H1 (cell line): ENCODE measurements around the gene FADS2. TPM values are rescaled to one million over a fixed set of nuclear protein-coding genes. Genes with fewer than 3 reads are reported as not detected.

Source experiments
- CTCF ChIA-PET: fragments of 300-600 bp; sonication (Branson Sonifier 250); formaldehyde crosslinking; loops from one replicate; lab custom pipeline; 2021; ENCODE audit not compliant: partially characterized antibody; lab: Charles Lee
- POLR2A ChIA-PET: fragments of 300-600 bp; sonication (Branson Sonifier 250); formaldehyde crosslinking; loops from one replicate; lab custom pipeline; 2021; ENCODE audit warnings: inconsistent platforms; ENCODE audit not compliant: partially characterized antibody; lab: Charles Lee
- DNase-seq, 2 experiments: peaks; one replicate each; pipeline versions ENCODE4 v3.0.0 to v3.0.0-alpha.2; 2010 to 2022; ENCODE audit warnings: low spot score in 2 of 2, low read depth in 1 of 2, mixed read lengths in 1 of 2
- FAIRE-seq: peaks from 2 replicates; lab custom pipeline; 2011; peaks lifted over from hg19 to GRCh38; lab: Jason Lieb, UNC
- H2AFZ ChIP-seq: 2 replicates; pipeline ENCODE4 v1.8.1; 2012; ENCODE audit warnings: low read length, inconsistent platforms
- H2AK5ac ChIP-seq: 2 replicates; pipeline ENCODE4 v1.6.1; 2013; ENCODE audit warnings: low read depth, low read length
- H2BK120ac ChIP-seq: replicated peaks from 2 replicates; pipeline ENCODE3; 2013; ENCODE audit warnings: low read depth, low read length, inconsistent platforms
- H2BK12ac ChIP-seq: 2 replicates; pipeline ENCODE4 v1.6.1; 2013; ENCODE audit warnings: low read depth, low read length
- H2BK15ac ChIP-seq: 2 replicates; pipeline ENCODE4 v1.6.1; 2013; ENCODE audit warnings: low read length
- H2BK20ac ChIP-seq: 2 replicates; pipeline ENCODE4 v1.6.1; 2013; ENCODE audit warnings: low read length
- H2BK5ac ChIP-seq: 2 replicates; pipeline ENCODE4 v1.6.1; 2013; ENCODE audit warnings: low read depth, low read length
- H3K14ac ChIP-seq: 2 replicates; pipeline ENCODE4 v1.6.1; 2013; ENCODE audit warnings: inconsistent platforms; ENCODE audit not compliant: insufficient read length
- H3K18ac ChIP-seq: 2 replicates; pipeline ENCODE4 v1.6.1; 2013; ENCODE audit warnings: low read length; ENCODE audit errors: extremely low read depth
- H3K23ac ChIP-seq: 2 replicates; pipeline ENCODE4 v1.6.1; 2013; ENCODE audit warnings: inconsistent platforms; ENCODE audit not compliant: insufficient read length
- H3K23me2 ChIP-seq: 2 replicates; pipeline ENCODE4 v1.6.1; 2013; ENCODE audit warnings: low read depth, low read length
- H3K27ac ChIP-seq: 2 replicates; pipeline ENCODE4 v1.6.1; 2011; ENCODE audit warnings: low read depth, low read length, inconsistent platforms
- H3K27me3 ChIP-seq, 4 experiments: replicated peaks in 1 of 4; 1 replicate in 1 of 4; 2 replicates in 3 of 4; pipeline versions ENCODE4 v1.6.1 to v1.8.1; 2011 to 2013; ENCODE audit warnings: low read length in 3 of 4, mild to moderate bottlenecking in 3 of 4, inconsistent platforms in 2 of 4, mixed read lengths in 2 of 4, moderate library complexity in 1 of 4; ENCODE audit not compliant: control insufficient read depth in 3 of 4, insufficient read depth in 3 of 4; ENCODE audit errors: extremely low read depth in 1 of 4
- H3K36me3 ChIP-seq, 4 experiments: 2 replicates each; pipeline versions ENCODE4 v1.6.1 to v1.8.1; 2011 to 2013; ENCODE audit warnings: mild to moderate bottlenecking in 4 of 4, low read length in 3 of 4, moderate library complexity in 2 of 4, control low read depth in 1 of 4, inconsistent platforms in 1 of 4; ENCODE audit not compliant: insufficient read depth in 4 of 4, control insufficient read depth in 2 of 4
- H3K4ac ChIP-seq: replicated peaks from 2 replicates; pipeline ENCODE3; 2013; ENCODE audit warnings: low read length, low read depth, mixed read lengths, inconsistent platforms; ENCODE audit not compliant: insufficient read length
- H3K4me1 ChIP-seq, 4 experiments: replicated peaks in 1 of 4; 1 replicate in 1 of 4; 2 replicates in 3 of 4; pipeline versions ENCODE4 v1.6.1 to v1.8.1; 2011 to 2013; ENCODE audit warnings: low read length in 3 of 4, inconsistent platforms in 2 of 4, mixed read lengths in 1 of 4; ENCODE audit not compliant: insufficient read depth in 4 of 4, control insufficient read depth in 3 of 4
- H3K4me2 ChIP-seq, 2 experiments: 2 replicates each; pipeline versions ENCODE4 v1.6.1 to v1.8.1; 2011 to 2013; ENCODE audit warnings: low read depth in 2 of 2, low read length in 2 of 2, control low read depth in 1 of 2, inconsistent platforms in 1 of 2, mild to moderate bottlenecking in 1 of 2; ENCODE audit not compliant: insufficient read depth in 1 of 2
- H3K4me3 ChIP-seq, 4 experiments: fragments of 200-600, 300-600 bp in 1 of 4; sonication (generic), shearing (Covaris generic), sonication (Bioruptor Twin) in 1 of 4; 2 replicates each; pipeline versions ENCODE4 v1.5.1 to v1.8.1; 2011 to 2016; ENCODE audit warnings: low read length in 4 of 4, low read depth in 3 of 4, control low read depth in 2 of 4, inconsistent platforms in 2 of 4, mild to moderate bottlenecking in 2 of 4, mixed read lengths in 1 of 4, moderate library complexity in 1 of 4; ENCODE audit not compliant: insufficient read depth in 2 of 4; ENCODE audit errors: extremely low read depth in 1 of 4
- H3K56ac ChIP-seq: replicated peaks from 2 replicates; pipeline ENCODE3; 2013; ENCODE audit warnings: low read depth, mild to moderate bottlenecking, mixed read lengths, low read length, inconsistent platforms; ENCODE audit not compliant: insufficient read length
- H3K79me1 ChIP-seq: 2 replicates; pipeline ENCODE4 v1.6.1; 2013; ENCODE audit warnings: low read depth, low read length, control low read depth
- H3K79me2 ChIP-seq, 2 experiments: 2 replicates each; pipeline versions ENCODE4 v1.6.1 to v1.8.1; 2012 to 2013; ENCODE audit warnings: low read length in 2 of 2, mild to moderate bottlenecking in 2 of 2, inconsistent platforms in 1 of 2; ENCODE audit not compliant: insufficient read depth in 2 of 2, control insufficient read depth in 1 of 2
- H3K9ac ChIP-seq, 4 experiments: replicated peaks in 1 of 4; 1 replicate in 1 of 4; 2 replicates in 3 of 4; pipeline versions ENCODE4 v1.6.1 to v1.8.1; 2011 to 2013; ENCODE audit warnings: low read depth in 3 of 4, low read length in 3 of 4, control low read depth in 2 of 4, mild to moderate bottlenecking in 2 of 4, moderate library complexity in 2 of 4, inconsistent platforms in 1 of 4; ENCODE audit errors: extremely low read depth in 1 of 4
- H3K9me3 ChIP-seq, 2 experiments: 2 replicates each; pipeline versions ENCODE4 v1.6.1 to v1.8.1; 2012 to 2013; ENCODE audit warnings: mild to moderate bottlenecking in 2 of 2, moderate library complexity in 2 of 2, control low read depth in 1 of 2, inconsistent platforms in 1 of 2, low read depth in 1 of 2, low read length in 1 of 2, mixed read lengths in 1 of 2; ENCODE audit not compliant: insufficient read depth in 2 of 2
- H4K20me1 ChIP-seq, 2 experiments: replicated peaks in 1 of 2; 2 replicates each; pipeline versions ENCODE3 to v1.8.1; 2011 to 2013; ENCODE audit warnings: inconsistent platforms in 2 of 2, low read length in 2 of 2, mild to moderate bottlenecking in 1 of 2; ENCODE audit not compliant: insufficient read depth in 2 of 2, control insufficient read depth in 1 of 2
- H4K5ac ChIP-seq: 2 replicates; pipeline ENCODE4 v1.6.1; 2013; ENCODE audit warnings: low read length, low read depth, mixed read lengths, inconsistent platforms; ENCODE audit not compliant: insufficient read length
- H4K8ac ChIP-seq: 2 replicates; pipeline ENCODE4 v1.8.0; 2013; ENCODE audit warnings: mild to moderate bottlenecking, moderate library complexity, low read length, inconsistent platforms; ENCODE audit not compliant: insufficient read depth; ENCODE audit errors: extremely low read depth
- H4K91ac ChIP-seq: replicated peaks from 2 replicates; pipeline ENCODE3; 2013; ENCODE audit warnings: low read length, mixed read lengths, inconsistent platforms; ENCODE audit not compliant: insufficient read length
- ASH2L ChIP-seq: fragments of 200-600, 300-600 bp; sonication (generic); IDR thresholded peaks from one replicate; pipeline ENCODE4 v1.7.1; 2017; ENCODE audit warnings: low read length
- EP300 ChIP-seq, 2 experiments: IDR thresholded peaks; 1 replicate in 1 of 2; 2 replicates in 1 of 2; pipeline ENCODE4 v1.6.1; 2011 to 2012; ENCODE audit warnings: low read depth in 2 of 2, low read length in 2 of 2, mild to moderate bottlenecking in 2 of 2, borderline replicate concordance in 1 of 2, inconsistent platforms in 1 of 2, moderate library complexity in 1 of 2
- HDAC2 ChIP-seq, 2 experiments: fragments of 300-600 bp in 1 of 2; sonication (generic) in 1 of 2; IDR thresholded peaks; 2 replicates each; pipeline ENCODE4 v1.6.1; 2011 to 2012; ENCODE audit warnings: low read depth in 2 of 2, low read length in 2 of 2, mild to moderate bottlenecking in 2 of 2, moderate library complexity in 2 of 2, borderline replicate concordance in 1 of 2, inconsistent platforms in 1 of 2
- MAFK ChIP-seq: IDR thresholded peaks from 2 replicates; pipeline ENCODE4 v1.6.1; 2012; ENCODE audit warnings: low read depth, mild to moderate bottlenecking, improper control_type of control experiment, low read length
- WGBS, 2 experiments: shearing (Covaris generic) in 1 of 2; methylation state at CpG; one replicate each; pipeline versions ENCODE4 v1.1.6 to v1.1.7; 2013 to 2015; ENCODE audit warnings: low lambda C conversion rate in 2 of 2, mixed read lengths in 2 of 2, inconsistent platforms in 1 of 2, low coverage in 1 of 2, missing lambda C conversion rate in 1 of 2; ENCODE audit not compliant: insufficient replicate concordance in 2 of 2, insufficient coverage in 1 of 2, insufficient read length in 1 of 2; ENCODE audit errors: extremely low coverage in 1 of 2, missing lambda C conversion rate in 1 of 2; 5-methylcytosine and 5-hydroxymethylcytosine counted together
- polyA plus RNA-seq, 7 experiments: library from polyadenylated mRNA; depleted of rRNA in 3 of 7; stranded (reverse) in 5 of 7; unstranded in 2 of 7; fragments of >200 nt in 5 of 7; fragments of 200-250 nt in 2 of 7; gene quantifications; 1 replicate in 5 of 7; 2 replicates in 1 of 7; 4 replicates in 1 of 7; pipeline versions ENCODE4 v1.2.1 to v1.2.3, GENCODE V29; 2011 to 2013; ENCODE audit warnings: missing spikeins in 2 of 7, mixed read lengths in 2 of 7
- total RNA-seq: library from RNA; stranded (reverse); fragmentation: NEBNext Ultra II Directional; extraction: Animal tissue kit (Norgen Biotek cat#: 25700); gene quantifications from 2 replicates; pipeline ENCODE4 v1.2.1, GENCODE V29; 2021

The FADS2 gene
- total and polyA plus RNA-seq, 2 of the 8 experiments (the other 6 are each of a cell fraction or from before 2014, with no cell fraction given): 499 to 701 TPM

- Histone ChIP-seq H2BK5ac (0 out of 2 replicates have a peak overlapping the region, but pooled peaks have one; percentile 52), H3K14ac (no peak overlapping the region)
Measured at GRCh38 chr11:61879152-61879551, 51.1 kb downstream of the FADS2 start.

More at GRCh38 chr11:61879152-61879551, 51.1 kb downstream of the FADS2 start:
- Histone ChIP-seq H3K23ac (no peak overlapping the region), H3K23me2 (no peaks in the 10 kb centered on the region), H3K79me2 (no peaks in the 10 kb centered on the region), H3K18ac (0 out of 2 replicates have a peak overlapping the region, but pooled peaks have one; percentile 6), H2AFZ (no peak overlapping the region), H4K20me1 (peaks cover 0 to 6% of the 10 kb centered on the region in 2 experiments), H3K4ac (no peak overlapping the region), H3K79me1 (no peaks in the 10 kb centered on the region), H4K91ac (no peak overlapping the region), H2BK12ac (no peak overlapping the region), H3K9me3 (no peaks in the 10 kb centered on the region), H3K27ac (no peak overlapping the region), H4K5ac (no peak overlapping the region), H2BK120ac (no peak overlapping the region), H3K56ac (no peak overlapping the region), H2BK20ac (no peak overlapping the region), H3K36me3 (peaks cover 0 to 4% (median 0%) of the 10 kb centered on the region in 4 experiments; a peak in 1 of 8 replicates), H3K9ac (no peak overlapping the region), H3K4me3 (no peak overlapping the region)
- 94% methylated on average over 7 of the region's 7 CpGs; no CpG with 5 or more reads in 1 of the 2 experiments for WGBS, 2 experiments
- no peak for FAIRE-seq
- POLR2A ChIA-PET: interaction anchor here (0.6 to 4.1 kb wide), 10 partner anchors 10 to 167 kb away, joined by 3 to 15 read pairs (median 4); partner anchors contain the start of genes FADS1 and FADS2
- TF ChIP-seq EP300 (IDR thresholded peaks at IDR 0.05; ENCODE audit: borderline replicate concordance in 1 of 2, low read depth in 2 of 2, low read length in 2 of 2): no peak
- no peak for TF ChIP-seq HDAC2 (IDR thresholded peaks at IDR 0.05; ENCODE audit: borderline replicate concordance in 1 of 2, low read depth in 2 of 2, low read length in 2 of 2)
- no peak for TF ChIP-seq MAFK
- TF ChIP-seq ASH2L: no peak
- TF ChIP-seq, all 59 proteins: peak for 0
- no peak overlapping the region; the same call in 1 of the 2 replicates for H4K8ac ChIP-seq
- H2AK5ac ChIP-seq: no peak overlapping the region; the same call in 1 of the 2 replicates
- H3K27me3 ChIP-seq: no peaks in the 10 kb centered on the region
- peaks cover 0 to 16% (median 8%) of the 10 kb centered on the region in 4 experiments; a peak in 5 of 7 replicates for H3K4me1 ChIP-seq
- no peak overlapping the region for H2BK15ac ChIP-seq
- no peak overlapping the region for H3K4me2 ChIP-seq
- no peak for DNase-seq
- CTCF ChIA-PET: interaction anchor here (1.2 to 13.5 kb wide), 7 partner anchors 9 to 229 kb away, joined by 3 to 172 read pairs (median 16); no protein-coding TSS in a partner anchor
